ENCODE measurements around the gene HIBCH. TPM values are rescaled to one million over a fixed set of nuclear protein-coding genes. Genes with fewer than 3 reads are reported as not detected.

The HIBCH gene
- total and polyA plus RNA-seq, 9 of the 15 experiments (the other 6 are each of a cell fraction or from before 2014, with no cell fraction given) = 17.0 to 65.4 (median 28.3) TPM

- no peak for TF ChIP-seq AFF4 (CRISPR knock-in tag; IDR thresholded peaks at IDR 0.05)
- no peak for TF ChIP-seq MTA3 (IDR thresholded peaks at IDR 0.05; ENCODE audit: borderline replicate concordance)
- no peak for TF ChIP-seq ADNP (tag; IDR thresholded peaks at IDR 0.05)
- TF ChIP-seq POLR3G (IDR thresholded peaks at IDR 0.05; ENCODE audit: extremely low read depth, insufficient read length, insufficient replicate concordance) = no peak
- no peak for TF ChIP-seq ZNF740 (CRISPR knock-in tag; IDR thresholded peaks at IDR 0.05)
- TF ChIP-seq ZNF740 (tag; IDR thresholded peaks at IDR 0.05) = no peak
- TF ChIP-seq NCOA2 (IDR thresholded peaks at IDR 0.05; ENCODE audit: partially characterized antibody in 2 of 2) = no peak
- no peak for TF ChIP-seq ZFPM2 (CRISPR knock-in tag; IDR thresholded peaks at IDR 0.05)
- TF ChIP-seq ZNF655 (CRISPR knock-in tag; IDR thresholded peaks at IDR 0.05) = no peak
- no peak for TF ChIP-seq RUNX1 (IDR thresholded peaks at IDR 0.05; ENCODE audit: low read depth)
- peak; percentile 33 to 64 (median 38); a peak in 4 of 6 replicates for TF ChIP-seq CTCF (IDR thresholded peaks at IDR 0.05 in 2 of 3, conservative IDR thresholded peaks at IDR 0.05 in 1 of 3; ENCODE audit: insufficient read depth in 2 of 3, low read depth in 1 of 3, low read length in 3 of 3)
- TF ChIP-seq CC2D1A (IDR thresholded peaks at IDR 0.05) = no peak
- TF ChIP-seq ZBTB34 (CRISPR knock-in tag; IDR thresholded peaks at IDR 0.05) = no peak
- no peak for TF ChIP-seq STAG1 (CRISPR knock-in tag; IDR thresholded peaks at IDR 0.05; ENCODE audit: borderline replicate concordance)
- TF ChIP-seq TCFL5 (CRISPR knock-in tag; conservative IDR thresholded peaks at IDR 0.05) = no peak
- TF ChIP-seq C11orf30 (IDR thresholded peaks at IDR 0.05; ENCODE audit: low read depth) = no peak
Observed at GRCh38 chr2:190277234-190278112, 42.2 kb downstream of the HIBCH start (continued).

All from K562 (cell line).